ENCODE results near the gene PITX1.
"Not testable (repeated sequence)": the region's sequence is repeated elsewhere in the genome, so short reads cannot be mapped to it uniquely, and the experiment has no call there.

Gene PITX1

GRCh38 chr5:135010502-135011354 is 23.3 kb downstream of the PITX1 start:
- Mint-ChIP-seq H3K9me3 (no peaks in the 10 kb centered on the region), H3K4me3 (no peak overlapping the region), H3K27ac (no peak overlapping the region), H3K4me1 (ENCODE audit: low read depth) (no peaks in the 10 kb centered on the region), H3K36me3 (ENCODE audit: low read depth) (no peaks in the 10 kb centered on the region), H3K27me3 (peaks cover 8% of the 10 kb centered on the region)
- intact Hi-C loops (cut with micrococcal nuclease): loop anchor here (5.0 kb wide), 1 partner anchor 182 kb away; no protein-coding TSS in a partner anchor

DNA sequence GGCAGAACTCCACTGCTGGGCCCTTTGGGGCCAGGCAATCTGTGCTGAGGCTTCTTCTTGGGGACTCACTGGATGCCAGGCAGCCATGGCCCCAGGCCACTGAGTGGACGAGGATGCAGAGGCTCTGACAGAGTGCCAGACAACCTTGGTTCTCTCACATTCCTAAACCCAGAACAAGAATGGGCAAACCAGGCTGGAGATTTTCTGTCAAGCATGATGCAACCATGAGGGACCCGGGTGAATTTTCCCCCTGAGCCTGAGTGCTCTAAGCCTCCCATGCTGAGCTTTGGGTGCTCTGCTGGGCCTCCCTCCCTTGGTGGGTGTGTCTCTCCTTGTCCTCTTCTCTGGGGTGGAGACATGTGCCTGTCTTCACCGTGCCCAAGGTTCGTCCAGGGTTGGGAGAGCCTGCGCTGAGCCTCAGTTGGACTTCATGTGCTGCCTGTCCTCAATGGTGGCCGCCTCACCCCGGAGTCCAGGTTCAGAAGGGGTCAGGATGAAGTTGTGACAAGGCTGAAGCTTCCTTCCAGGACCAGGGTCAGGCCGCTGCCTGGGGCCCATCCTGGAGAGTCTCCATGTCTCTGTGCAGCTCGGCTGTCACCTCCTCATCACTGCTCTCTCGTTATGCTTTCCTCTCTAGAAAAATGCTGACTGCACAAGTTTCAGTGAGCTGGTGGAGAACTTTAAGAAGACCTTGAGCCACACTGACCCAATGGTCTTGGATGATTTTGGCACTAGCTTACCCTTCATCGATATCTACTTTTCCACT is 24.1 kb downstream of the PITX1 start:
- Mint-ChIP-seq H3K4me1 (ENCODE audit: low read depth) (no peaks in the 10 kb centered on the region), H3K27ac (no peak overlapping the region), H3K9me3 (no peaks in the 10 kb centered on the region), H3K27me3 (peaks cover 6% of the 10 kb centered on the region), H3K36me3 (ENCODE audit: low read depth) (no peaks in the 10 kb centered on the region), H3K4me3 (no peak overlapping the region)
- intact Hi-C loops (cut with micrococcal nuclease): loop anchor here (5.0 kb wide), 1 partner anchor 182 kb away; no protein-coding TSS in a partner anchor

GRCh38 chr5:135008981-135009735 is 24.9 kb downstream of the PITX1 start:
- Mint-ChIP-seq H3K27ac (no peak overlapping the region), H3K27me3 (peaks cover 6% of the 10 kb centered on the region), H3K4me1 (ENCODE audit: low read depth) (no peaks in the 10 kb centered on the region), H3K9me3 (no peaks in the 10 kb centered on the region), H3K4me3 (no peak overlapping the region), H3K36me3 (ENCODE audit: low read depth) (no peaks in the 10 kb centered on the region)
- intact Hi-C loops (cut with micrococcal nuclease): no loop called here

GRCh38 chr5:135008556-135008955 is 25.5 kb downstream of the PITX1 start:
- H3K27me3 Mint-ChIP-seq: peaks cover 3% of the 10 kb centered on the region
- no peak overlapping the region for H3K4me3 Mint-ChIP-seq
- no peaks in the 10 kb centered on the region for H3K4me1 Mint-ChIP-seq (ENCODE audit: low read depth)
- no peaks in the 10 kb centered on the region for H3K36me3 Mint-ChIP-seq (ENCODE audit: low read depth)
- no peak overlapping the region for H3K27ac Mint-ChIP-seq
- no peaks in the 10 kb centered on the region for H3K9me3 Mint-ChIP-seq
- intact Hi-C loops (cut with micrococcal nuclease): no loop called here

GRCh38 chr5:135007749-135008363 is 26.2 kb downstream of the PITX1 start:
- intact Hi-C loops (cut with micrococcal nuclease): no loop called here
- H3K36me3 Mint-ChIP-seq (ENCODE audit: low read depth): no peaks in the 10 kb centered on the region
- H3K9me3 Mint-ChIP-seq: no peaks in the 10 kb centered on the region
- no peaks in the 10 kb centered on the region for H3K4me1 Mint-ChIP-seq (ENCODE audit: low read depth)
- H3K4me3 Mint-ChIP-seq: no peak overlapping the region
- H3K27ac Mint-ChIP-seq: no peak overlapping the region
- H3K27me3 Mint-ChIP-seq: no peaks in the 10 kb centered on the region

- Mint-ChIP-seq H3K27me3 (no peaks in the 10 kb centered on the region), H3K4me3 (no peak overlapping the region), H3K27ac (no peak overlapping the region), H3K36me3 (ENCODE audit: low read depth) (no peaks in the 10 kb centered on the region), H3K9me3 (no peaks in the 10 kb centered on the region), H3K4me1 (ENCODE audit: low read depth) (no peaks in the 10 kb centered on the region)
- intact Hi-C loops (cut with micrococcal nuclease): no loop called here
These were observed 26.7 kb downstream of the PITX1 start for GRCh38 chr5:135007305-135007704.

- Mint-ChIP-seq H3K9me3 (no peaks in the 10 kb centered on the region), H3K4me3 (no peak overlapping the region), H3K36me3 (ENCODE audit: low read depth) (no peaks in the 10 kb centered on the region), H3K4me1 (ENCODE audit: low read depth) (no peaks in the 10 kb centered on the region), H3K27ac (no peak overlapping the region), H3K27me3 (peaks cover 5% of the 10 kb centered on the region)
- intact Hi-C loops (cut with micrococcal nuclease): no loop called here
These were observed 29.0 kb downstream of the PITX1 start for GRCh38 chr5:135005076-135005475.

DNA sequence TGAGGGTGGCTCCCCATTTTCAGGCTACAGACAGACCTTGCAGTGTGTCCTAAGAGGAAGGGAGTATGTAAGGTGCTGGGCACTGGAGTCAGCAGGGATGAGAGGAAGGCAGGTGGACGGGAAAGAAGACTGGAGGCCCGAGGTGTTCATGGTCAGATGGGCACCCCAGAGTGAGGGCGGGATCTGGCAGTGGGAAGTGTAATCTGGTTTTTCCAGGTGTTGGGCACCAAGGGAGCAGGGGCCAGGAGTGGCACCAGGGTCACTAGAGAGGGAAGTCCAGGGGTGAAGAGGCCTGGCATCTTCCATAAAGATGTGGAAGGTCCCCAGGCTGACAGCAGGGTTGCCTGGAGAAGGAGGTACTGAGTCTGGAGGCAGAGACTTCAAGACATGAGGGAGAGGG is 29.7 kb downstream of the PITX1 start:
- Mint-ChIP-seq H3K27me3 (peaks cover 5% of the 10 kb centered on the region), H3K4me3 (no peak overlapping the region), H3K27ac (no peak overlapping the region), H3K9me3 (no peaks in the 10 kb centered on the region), H3K4me1 (ENCODE audit: low read depth) (no peaks in the 10 kb centered on the region), H3K36me3 (ENCODE audit: low read depth) (no peaks in the 10 kb centered on the region)
- intact Hi-C loops (cut with micrococcal nuclease): no loop called here

DNA sequence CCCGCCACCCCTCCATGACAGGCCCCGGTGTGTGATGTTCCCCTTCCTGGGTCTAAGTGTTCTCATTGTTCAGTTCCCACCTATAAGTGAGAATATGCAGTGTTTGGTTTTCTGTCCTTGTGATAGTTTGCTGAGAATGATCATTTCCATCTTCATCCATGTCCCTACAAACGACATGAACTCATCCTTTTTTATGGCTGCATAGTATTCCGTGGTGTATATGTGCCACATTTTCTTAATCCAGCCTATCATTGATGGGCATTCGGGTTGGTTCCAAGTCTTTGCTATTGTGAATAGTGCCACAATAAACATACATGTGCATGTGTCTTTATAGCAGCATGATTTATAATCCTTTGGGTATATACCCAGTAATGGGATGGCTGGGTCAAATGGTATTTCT is 36.0 kb downstream of the PITX1 start:
- H3K4me1 Mint-ChIP-seq (ENCODE audit: low read depth): peaks cover 11% of the 10 kb centered on the region
- H3K9me3 Mint-ChIP-seq; H3K27ac Mint-ChIP-seq; H3K27me3 Mint-ChIP-seq; H3K36me3 Mint-ChIP-seq (ENCODE audit: low read depth); H3K4me3 Mint-ChIP-seq; intact Hi-C loops (cut with micrococcal nuclease): not testable (repeated sequence)

DNA sequence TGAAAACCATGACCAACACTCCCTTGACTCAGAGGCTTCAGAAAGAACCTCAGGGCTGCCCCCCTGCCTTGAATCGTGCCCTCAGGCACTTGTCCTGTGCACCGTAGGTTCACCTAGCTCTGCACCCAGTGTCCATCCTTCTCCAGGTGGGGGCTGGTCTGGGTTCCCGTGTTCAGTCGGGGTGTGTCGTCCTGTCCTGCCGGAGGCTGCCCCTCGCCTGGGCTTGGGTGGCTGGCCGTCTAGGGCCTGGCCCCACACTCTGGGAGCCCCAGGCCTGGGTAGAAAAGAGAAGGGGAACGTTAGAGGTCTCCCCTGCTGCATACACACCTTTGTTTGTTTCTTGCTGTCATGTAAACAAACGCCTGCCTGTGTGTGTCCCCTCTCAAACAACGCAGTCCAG is 37.0 kb downstream of the PITX1 start:
- Mint-ChIP-seq H3K36me3 (ENCODE audit: low read depth) (no peaks in the 10 kb centered on the region), H3K27me3 (peaks cover 8% of the 10 kb centered on the region), H3K4me1 (ENCODE audit: low read depth) (peaks cover 11% of the 10 kb centered on the region), H3K9me3 (no peaks in the 10 kb centered on the region), H3K4me3 (no peak overlapping the region), H3K27ac (no peak overlapping the region)
- intact Hi-C loops (cut with micrococcal nuclease): no loop called here

- H3K36me3 Mint-ChIP-seq (ENCODE audit: low read depth): no peaks in the 10 kb centered on the region
- no peaks in the 10 kb centered on the region for H3K9me3 Mint-ChIP-seq
- H3K4me3 Mint-ChIP-seq: no peak overlapping the region
- H3K27me3 Mint-ChIP-seq: peaks cover 4% of the 10 kb centered on the region
- H3K4me1 Mint-ChIP-seq (ENCODE audit: low read depth): peaks cover 11% of the 10 kb centered on the region
- H3K27ac Mint-ChIP-seq: no peak overlapping the region
- intact Hi-C loops (cut with micrococcal nuclease): no loop called here
These were observed 38.1 kb downstream of the PITX1 start for GRCh38 chr5:134995850-134996402.

GRCh38 chr5:134994560-134995156 is 39.4 kb downstream of the PITX1 start:
- H3K27me3 Mint-ChIP-seq: peaks cover 3% of the 10 kb centered on the region
- peak overlapping the region; percentile 50 for H3K27ac Mint-ChIP-seq
- intact Hi-C loops (cut with micrococcal nuclease): no loop called here
- H3K36me3 Mint-ChIP-seq (ENCODE audit: low read depth): no peaks in the 10 kb centered on the region
- peaks cover 11% of the 10 kb centered on the region for H3K4me1 Mint-ChIP-seq (ENCODE audit: low read depth)
- no peak overlapping the region for H3K4me3 Mint-ChIP-seq
- H3K9me3 Mint-ChIP-seq: no peaks in the 10 kb centered on the region

- no peaks in the 10 kb centered on the region for H3K9me3 Mint-ChIP-seq
- H3K27ac Mint-ChIP-seq: no peak overlapping the region
- H3K4me1 Mint-ChIP-seq (ENCODE audit: low read depth): peaks cover 11% of the 10 kb centered on the region
- peaks cover 3% of the 10 kb centered on the region for H3K27me3 Mint-ChIP-seq
- H3K36me3 Mint-ChIP-seq (ENCODE audit: low read depth): no peaks in the 10 kb centered on the region
- H3K4me3 Mint-ChIP-seq: no peak overlapping the region
- intact Hi-C loops (cut with micrococcal nuclease): no loop called here
These were observed 40.9 kb downstream of the PITX1 start for GRCh38 chr5:134993161-134993560.
